DND-41 (cell line): Measurements from ENCODE around the gene SOCS7.
"Not testable (repeated sequence)": the region's sequence is repeated elsewhere in the genome, so short reads cannot be mapped to it uniquely, and the experiment has no call there.

ENCODE experiments used
- ATAC-seq: fragments of 200-7000 bp; cut with Tn5 transposase; 3 replicates; pipeline ENCODE4 v1.9.1; 2021; ENCODE audit warnings: low read depth; ENCODE audit not compliant: insufficient read depth
- DNase-seq: peaks from one replicate; pipeline ENCODE4 v3.0.0-alpha.2; 2020
- H2AFZ ChIP-seq: 2 replicates; pipeline ENCODE4 v1.6.0; 2012; ENCODE audit warnings: low read depth, low read length
- H3K27ac ChIP-seq: 2 replicates; pipeline ENCODE4 v1.5.1; 2012; ENCODE audit warnings: low read length, inconsistent platforms
- H3K27me3 ChIP-seq: fragments of 200-600 bp; sonication (generic); 2 replicates; pipeline ENCODE4 v1.6.0; 2012; ENCODE audit warnings: low read length, mild to moderate bottlenecking, inconsistent platforms; ENCODE audit not compliant: insufficient read depth, poor library complexity
- H3K36me3 ChIP-seq: 2 replicates; pipeline ENCODE4 v1.5.1; 2012; ENCODE audit warnings: low read length, inconsistent platforms; ENCODE audit not compliant: insufficient read depth
- H3K4me1 ChIP-seq: 2 replicates; pipeline ENCODE4 v1.5.1; 2012; ENCODE audit warnings: mild to moderate bottlenecking, low read length; ENCODE audit not compliant: insufficient read depth
- H3K4me2 ChIP-seq: 2 replicates; pipeline ENCODE4 v1.6.0; 2012; ENCODE audit warnings: mild to moderate bottlenecking, moderate library complexity, low read length, inconsistent platforms; ENCODE audit not compliant: insufficient read depth
- H3K4me3 ChIP-seq, 2 experiments: fragments of 200-600 bp in 1 of 2; shearing (Covaris generic) in 1 of 2; 2 replicates each; pipeline ENCODE4 v1.5.1; 2012 to 2016; ENCODE audit warnings: inconsistent platforms in 2 of 2, low read length in 2 of 2, mild to moderate bottlenecking in 2 of 2, low read depth in 1 of 2, moderate library complexity in 1 of 2
- H3K79me2 ChIP-seq: 2 replicates; pipeline ENCODE4 v1.6.0; 2012; ENCODE audit warnings: low read length, inconsistent platforms; ENCODE audit not compliant: insufficient read depth
- H3K9ac ChIP-seq: 2 replicates; pipeline ENCODE4 v1.6.0; 2012; ENCODE audit warnings: low read depth, mild to moderate bottlenecking, inconsistent platforms, low read length, moderate library complexity
- H3K9me3 ChIP-seq: 2 replicates; pipeline ENCODE4 v1.5.1; 2012; ENCODE audit warnings: low read length, moderate library complexity, mild to moderate bottlenecking, inconsistent platforms; ENCODE audit not compliant: insufficient read depth, severe bottlenecking
- H4K20me1 ChIP-seq: 2 replicates; pipeline ENCODE4 v1.6.0; 2012; ENCODE audit warnings: low read length; ENCODE audit not compliant: insufficient read depth
- EZH2 ChIP-seq: IDR thresholded peaks from 3 replicates; pipeline ENCODE4 v1.6.1; 2012; ENCODE audit warnings: borderline replicate concordance, low read depth, mild to moderate bottlenecking, moderate library complexity, low read length, inconsistent platforms; ENCODE audit not compliant: severe bottlenecking
- TF ChIP-seq, protein P1 (sequence below): IDR thresholded peaks from 2 replicates; pipeline ENCODE4 v1.5.1; 2012; ENCODE audit warnings: borderline replicate concordance, low read length, moderate library complexity, mild to moderate bottlenecking; ENCODE audit not compliant: poor library complexity, severe bottlenecking; ENCODE audit errors: extremely low read depth

The SOCS7 gene

DNA sequence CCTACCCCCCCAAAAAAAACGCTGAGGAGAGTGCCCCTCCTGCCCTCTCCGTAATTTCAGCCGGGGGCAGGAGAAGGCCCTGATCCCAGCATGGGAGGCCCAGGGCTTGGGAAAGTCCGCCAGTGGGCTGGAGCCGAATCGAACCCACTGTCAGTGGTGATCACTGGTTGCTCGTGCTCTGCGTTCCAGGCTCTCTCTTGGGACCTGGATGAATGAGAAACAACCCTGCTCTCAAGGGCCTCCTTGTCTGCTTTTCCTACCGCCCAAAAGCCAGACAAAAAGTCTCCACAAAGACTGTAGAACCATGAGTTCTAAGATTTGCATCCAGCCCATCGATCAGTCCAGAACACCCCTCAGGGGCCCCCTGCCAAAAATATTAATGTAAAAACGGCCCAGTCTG lies 84.7 kb downstream of the SOCS7 start:
- peaks cover 8% of the 10 kb centered on the region for H3K4me1 ChIP-seq
- no peak for TF ChIP-seq EZH2
- TF ChIP-seq, protein P1, sequence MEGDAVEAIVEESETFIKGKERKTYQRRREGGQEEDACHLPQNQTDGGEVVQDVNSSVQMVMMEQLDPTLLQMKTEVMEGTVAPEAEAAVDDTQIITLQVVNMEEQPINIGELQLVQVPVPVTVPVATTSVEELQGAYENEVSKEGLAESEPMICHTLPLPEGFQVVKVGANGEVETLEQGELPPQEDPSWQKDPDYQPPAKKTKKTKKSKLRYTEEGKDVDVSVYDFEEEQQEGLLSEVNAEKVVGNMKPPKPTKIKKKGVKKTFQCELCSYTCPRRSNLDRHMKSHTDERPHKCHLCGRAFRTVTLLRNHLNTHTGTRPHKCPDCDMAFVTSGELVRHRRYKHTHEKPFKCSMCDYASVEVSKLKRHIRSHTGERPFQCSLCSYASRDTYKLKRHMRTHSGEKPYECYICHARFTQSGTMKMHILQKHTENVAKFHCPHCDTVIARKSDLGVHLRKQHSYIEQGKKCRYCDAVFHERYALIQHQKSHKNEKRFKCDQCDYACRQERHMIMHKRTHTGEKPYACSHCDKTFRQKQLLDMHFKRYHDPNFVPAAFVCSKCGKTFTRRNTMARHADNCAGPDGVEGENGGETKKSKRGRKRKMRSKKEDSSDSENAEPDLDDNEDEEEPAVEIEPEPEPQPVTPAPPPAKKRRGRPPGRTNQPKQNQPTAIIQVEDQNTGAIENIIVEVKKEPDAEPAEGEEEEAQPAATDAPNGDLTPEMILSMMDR = no peak
- H3K27me3 ChIP-seq = no peaks in the 10 kb centered on the region
- peaks cover 31% of the 10 kb centered on the region for H3K36me3 ChIP-seq
- H3K9me3 ChIP-seq = no peaks in the 10 kb centered on the region
- H3K9ac ChIP-seq = no peak overlapping the region
- no peak for ATAC-seq
- no peak overlapping the region for H3K27ac ChIP-seq
- peaks cover 100% of the 10 kb centered on the region for H3K79me2 ChIP-seq
- no peak overlapping the region for H3K4me3 ChIP-seq
- DNase-seq = no peak
- H4K20me1 ChIP-seq = peaks cover 57% of the 10 kb centered on the region
- H3K4me2 ChIP-seq = no peak overlapping the region
- no peak overlapping the region for H2AFZ ChIP-seq

DNA sequence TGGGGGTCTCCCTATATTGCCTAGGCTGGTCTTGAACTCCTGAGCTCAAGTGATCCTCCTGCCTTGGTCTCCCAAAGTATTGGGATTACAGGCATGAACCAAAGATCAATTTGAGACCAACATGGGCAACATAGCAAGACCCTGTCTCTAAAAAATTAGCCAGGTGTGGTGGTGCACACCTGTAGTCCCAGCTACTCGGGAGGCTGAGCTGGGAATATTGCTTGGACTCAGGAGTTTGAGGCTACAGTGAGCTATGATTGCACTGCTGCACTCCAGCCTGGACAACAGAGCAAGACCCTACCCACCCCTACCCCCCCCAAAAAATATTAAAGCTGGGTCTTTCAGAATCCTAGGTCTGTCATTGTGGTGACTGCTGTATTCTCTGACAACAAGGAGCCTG lies 85.7 kb downstream of the SOCS7 start:
- Histone ChIP-seq H3K36me3 (peaks cover 27% of the 10 kb centered on the region), H3K79me2 (peaks cover 100% of the 10 kb centered on the region), H4K20me1 (peaks cover 58% of the 10 kb centered on the region)
- not testable (repeated sequence) for H3K4me2 ChIP-seq, H2AFZ ChIP-seq, H3K9ac ChIP-seq, ATAC-seq, H3K4me3 ChIP-seq, H3K4me1 ChIP-seq, H3K27ac ChIP-seq, H3K27me3 ChIP-seq, DNase-seq, H3K9me3 ChIP-seq

DNA sequence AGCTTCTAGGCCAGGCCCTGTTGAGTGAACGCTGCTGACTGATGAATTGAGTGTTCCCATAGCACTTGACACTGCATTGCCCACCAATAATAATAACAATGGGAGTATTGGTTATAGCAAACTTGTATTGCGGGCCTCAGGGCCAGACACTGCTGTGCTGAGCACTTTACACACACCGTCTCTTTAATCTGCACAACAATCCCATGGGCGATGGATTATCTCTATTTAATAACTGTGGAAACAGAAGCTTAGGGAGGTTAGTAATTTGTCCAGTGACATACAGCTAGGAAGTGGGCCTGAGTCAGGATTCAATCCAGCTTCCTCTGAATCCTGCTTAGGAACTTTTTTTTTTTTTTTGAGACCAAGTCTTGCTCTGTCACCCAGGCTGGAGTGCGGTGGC lies 87.8 kb downstream of the SOCS7 start:
- H3K79me2 ChIP-seq = peaks cover 99% of the 10 kb centered on the region
- TF ChIP-seq, protein P1 = no peak
- no peak for TF ChIP-seq EZH2
- H4K20me1 ChIP-seq = peaks cover 69% of the 10 kb centered on the region
- H3K9ac ChIP-seq = no peak overlapping the region
- H2AFZ ChIP-seq = no peak overlapping the region
- ATAC-seq = no peak
- H3K9me3 ChIP-seq = no peaks in the 10 kb centered on the region
- H3K27ac ChIP-seq = no peak overlapping the region
- H3K36me3 ChIP-seq = peaks cover 23% of the 10 kb centered on the region
- H3K4me1 ChIP-seq = peaks cover 7% of the 10 kb centered on the region
- no peak for DNase-seq
- no peaks in the 10 kb centered on the region for H3K27me3 ChIP-seq
- no peak overlapping the region for H3K4me2 ChIP-seq
- no peak overlapping the region for H3K4me3 ChIP-seq

DNA sequence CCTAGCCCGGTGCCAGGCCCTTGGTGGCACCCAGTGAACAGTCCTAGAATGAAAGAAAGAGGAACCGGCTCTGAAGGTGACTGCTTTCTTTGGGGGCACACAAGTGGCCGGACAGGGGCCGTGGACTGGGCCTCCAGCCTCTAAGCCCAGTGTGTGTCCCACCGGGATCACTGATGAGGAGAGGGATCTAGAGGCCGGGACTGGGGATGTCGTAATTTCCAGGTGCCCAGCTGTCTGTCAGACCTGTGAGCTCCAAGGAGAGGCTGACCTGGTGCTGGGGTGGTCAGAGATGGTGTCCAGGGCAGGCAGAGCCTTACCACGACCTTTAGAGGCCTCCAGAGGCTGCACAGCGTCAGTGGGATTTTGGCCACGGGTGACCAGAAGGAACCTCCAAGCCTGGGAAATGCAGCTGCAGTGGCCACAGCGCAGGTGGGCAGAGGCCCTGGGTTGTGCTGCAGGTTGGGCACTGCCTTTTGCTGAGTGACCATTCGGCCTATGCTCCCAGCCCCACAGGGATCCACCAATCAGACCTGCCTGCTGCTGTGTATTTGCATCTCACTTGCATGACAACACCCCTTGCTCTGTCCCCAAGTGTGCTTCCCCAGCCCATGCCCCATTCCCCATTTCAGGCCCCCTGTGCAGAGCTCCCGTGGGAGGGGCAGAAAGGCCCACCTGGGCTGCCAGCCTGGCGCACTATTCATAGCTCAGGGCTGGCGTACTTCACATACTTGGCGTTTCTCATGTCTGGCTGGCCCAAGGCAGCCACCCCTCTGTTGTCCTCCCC lies 89.2 kb downstream of the SOCS7 start:
- Histone ChIP-seq H3K4me2 (no peak overlapping the region), H3K9me3 (no peaks in the 10 kb centered on the region), H3K9ac (no peak overlapping the region), H3K4me3 (no peak overlapping the region), H3K4me1 (peaks cover 7% of the 10 kb centered on the region), H3K36me3 (peaks cover 27% of the 10 kb centered on the region), H2AFZ (no peak overlapping the region), H3K79me2 (peaks cover 97% of the 10 kb centered on the region), H3K27ac (no peak overlapping the region), H3K27me3 (no peaks in the 10 kb centered on the region), H4K20me1 (peaks cover 62% of the 10 kb centered on the region)
- TF ChIP-seq, protein P1 = no peak
- no peak for TF ChIP-seq EZH2
- ATAC-seq (no peak), DNase-seq (no peak)
